ENCODE measurements around the gene NEDD9. TPM values are rescaled to one million over a fixed set of nuclear protein-coding genes. Genes with fewer than 3 reads are reported as not detected.

NEDD9 gene
- total RNA-seq, 1 experiment from 2014 or later, result 0.28 TPM

- BruUV-seq (replicated peaks), result no TSS peak
- TF ChIP-seq REST (IDR thresholded peaks at IDR 0.05; ENCODE audit: insufficient read depth in 1 of 2, low read depth in 2 of 2, low read length in 1 of 2), result no peak
- no peak for TF ChIP-seq TCF7L2 (IDR thresholded peaks at IDR 0.05; ENCODE audit: low read depth, low read length)
- TF ChIP-seq SIN3A (IDR thresholded peaks at IDR 0.05; ENCODE audit: borderline replicate concordance, insufficient read depth, low read depth, low read length), result no peak
- TF ChIP-seq CTCF (IDR thresholded peaks at IDR 0.05), result no peak
- TF ChIP-seq POLR2AphosphoS5 (IDR thresholded peaks at IDR 0.05; ENCODE audit: low read depth, low read length), result no peak
Observed at GRCh38 chr6:11266926-11267325, 34.5 kb upstream of the NEDD9 start.

GRCh38 chr6:11265932-11266331 lies 33.5 kb upstream of the NEDD9 start:
- Histone ChIP-seq H3K4me3 (ENCODE audit: low read depth in 2 of 2, low read length in 2 of 2) (no peak overlapping the region), H3K9me3 (ENCODE audit: control insufficient read depth, insufficient read depth, low read depth, low read length) (no peaks in the 10 kb centered on the region), H3K36me3 (ENCODE audit: control insufficient read depth, insufficient read depth, low read length) (no peaks in the 10 kb centered on the region), H3K27me3 (ENCODE audit: control insufficient read depth, insufficient read depth, low read length) (no peaks in the 10 kb centered on the region; the same call in 1 of the 2 replicates), H3K27ac (ENCODE audit: low read length) (no peak overlapping the region), H3K4me1 (ENCODE audit: control insufficient read depth, insufficient read depth, low read length) (no peaks in the 10 kb centered on the region)
- ChIA-PET CTCF (no interaction called here), POLR2A (no interaction called here)
- intact Hi-C loops (cut with micrococcal nuclease; ENCODE audit: unreplicated experiment) (no loop called here), in situ Hi-C loops (cut with HindIII; ENCODE audit: low pct_unique_long_range_greater_than_20kb, low sequenced_read_pairs) (no loop called here)
- DNase-seq (ENCODE audit: low read depth, low spot score) (no peak), ATAC-seq (no peak)
- BruUV-seq (replicated peaks), result no TSS peak
- TF ChIP-seq REST (IDR thresholded peaks at IDR 0.05; ENCODE audit: insufficient read depth in 1 of 2, low read depth in 2 of 2, low read length in 1 of 2) (no peak), SIN3A (IDR thresholded peaks at IDR 0.05; ENCODE audit: borderline replicate concordance, insufficient read depth, low read depth, low read length) (no peak), TCF7L2 (IDR thresholded peaks at IDR 0.05; ENCODE audit: low read depth, low read length) (no peak), CTCF (IDR thresholded peaks at IDR 0.05) (no peak), POLR2AphosphoS5 (IDR thresholded peaks at IDR 0.05; ENCODE audit: low read depth, low read length) (no peak)

More at GRCh38 chr6:11266926-11267325, 34.5 kb upstream of the NEDD9 start:
- ATAC-seq, result no peak
- no peaks in the 10 kb centered on the region for H3K4me1 ChIP-seq (ENCODE audit: control insufficient read depth, insufficient read depth, low read length)
- H3K27me3 ChIP-seq (ENCODE audit: control insufficient read depth, insufficient read depth, low read length), result no peaks in the 10 kb centered on the region; the same call in 1 of the 2 replicates
- intact Hi-C loops (cut with micrococcal nuclease; ENCODE audit: unreplicated experiment) (no loop called here), in situ Hi-C loops (cut with HindIII; ENCODE audit: low pct_unique_long_range_greater_than_20kb, low sequenced_read_pairs) (no loop called here)
- no peak overlapping the region for H3K4me3 ChIP-seq (ENCODE audit: low read depth in 2 of 2, low read length in 2 of 2)
- H3K27ac ChIP-seq (ENCODE audit: low read length), result no peak overlapping the region
- POLR2A ChIA-PET, result no interaction called here
- no peaks in the 10 kb centered on the region for H3K36me3 ChIP-seq (ENCODE audit: control insufficient read depth, insufficient read depth, low read length)
- DNase-seq (ENCODE audit: low read depth, low spot score), result no peak
- CTCF ChIA-PET, result no interaction called here
- H3K9me3 ChIP-seq (ENCODE audit: control insufficient read depth, insufficient read depth, low read depth, low read length), result no peaks in the 10 kb centered on the region
